ENCODE data around the gene EPHB3. TPM values are rescaled to one million over a fixed set of nuclear protein-coding genes. Genes with fewer than 3 reads are reported as not detected.

EPHB3 gene
- total and polyA plus RNA-seq, 4 donors: 0.14 to 1.8 (median 0.67) TPM

DNA sequence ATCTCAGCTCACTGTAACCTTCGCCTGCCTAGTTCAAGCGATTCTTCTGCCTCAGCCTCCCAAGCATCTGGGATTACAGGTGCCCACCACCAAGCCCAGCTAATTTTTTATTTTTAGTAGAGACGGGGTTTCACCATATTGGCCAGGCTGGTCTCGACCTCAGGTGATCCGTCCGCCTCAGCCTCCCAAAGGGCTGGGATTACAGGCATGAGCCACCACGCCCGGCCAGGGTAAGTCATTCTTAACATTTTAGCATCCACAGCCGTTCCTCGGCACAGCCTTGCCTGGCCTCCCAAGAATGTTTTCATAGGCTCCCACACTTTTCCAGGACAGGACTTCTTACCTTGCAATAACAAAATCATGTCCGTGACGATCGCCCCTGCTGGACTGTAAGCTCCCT is 8.7 kb upstream of the EPHB3 start:
- TF ChIP-seq ATF3 (IDR thresholded peaks at IDR 0.05) (no peak), CTCF (IDR thresholded peaks at IDR 0.05; ENCODE audit: low read depth, low read length, missing input control) (no peak), NR2F2 (IDR thresholded peaks at IDR 0.05) (no peak), RAD21 (IDR thresholded peaks at IDR 0.05) (no peak), EGR1 (IDR thresholded peaks at IDR 0.05; ENCODE audit: low read depth in 2 of 2) (no peak), FOXA1 (IDR thresholded peaks at IDR 0.05) (no peak), TAF1 (conservative IDR thresholded peaks at IDR 0.05) (no peak), HNF4A (conservative IDR thresholded peaks at IDR 0.05) (no peak), HNF4G (IDR thresholded peaks at IDR 0.05) (no peak)
- TF ChIP-seq, protein P1, sequence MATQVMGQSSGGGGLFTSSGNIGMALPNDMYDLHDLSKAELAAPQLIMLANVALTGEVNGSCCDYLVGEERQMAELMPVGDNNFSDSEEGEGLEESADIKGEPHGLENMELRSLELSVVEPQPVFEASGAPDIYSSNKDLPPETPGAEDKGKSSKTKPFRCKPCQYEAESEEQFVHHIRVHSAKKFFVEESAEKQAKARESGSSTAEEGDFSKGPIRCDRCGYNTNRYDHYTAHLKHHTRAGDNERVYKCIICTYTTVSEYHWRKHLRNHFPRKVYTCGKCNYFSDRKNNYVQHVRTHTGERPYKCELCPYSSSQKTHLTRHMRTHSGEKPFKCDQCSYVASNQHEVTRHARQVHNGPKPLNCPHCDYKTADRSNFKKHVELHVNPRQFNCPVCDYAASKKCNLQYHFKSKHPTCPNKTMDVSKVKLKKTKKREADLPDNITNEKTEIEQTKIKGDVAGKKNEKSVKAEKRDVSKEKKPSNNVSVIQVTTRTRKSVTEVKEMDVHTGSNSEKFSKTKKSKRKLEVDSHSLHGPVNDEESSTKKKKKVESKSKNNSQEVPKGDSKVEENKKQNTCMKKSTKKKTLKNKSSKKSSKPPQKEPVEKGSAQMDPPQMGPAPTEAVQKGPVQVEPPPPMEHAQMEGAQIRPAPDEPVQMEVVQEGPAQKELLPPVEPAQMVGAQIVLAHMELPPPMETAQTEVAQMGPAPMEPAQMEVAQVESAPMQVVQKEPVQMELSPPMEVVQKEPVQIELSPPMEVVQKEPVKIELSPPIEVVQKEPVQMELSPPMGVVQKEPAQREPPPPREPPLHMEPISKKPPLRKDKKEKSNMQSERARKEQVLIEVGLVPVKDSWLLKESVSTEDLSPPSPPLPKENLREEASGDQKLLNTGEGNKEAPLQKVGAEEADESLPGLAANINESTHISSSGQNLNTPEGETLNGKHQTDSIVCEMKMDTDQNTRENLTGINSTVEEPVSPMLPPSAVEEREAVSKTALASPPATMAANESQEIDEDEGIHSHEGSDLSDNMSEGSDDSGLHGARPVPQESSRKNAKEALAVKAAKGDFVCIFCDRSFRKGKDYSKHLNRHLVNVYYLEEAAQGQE (IDR thresholded peaks at IDR 0.05): no peak
- Histone ChIP-seq H3K36me3 (ENCODE audit: control insufficient read depth in 4 of 4, insufficient read depth in 3 of 4, low read depth in 1 of 4, low read length in 3 of 4) (no peaks in the 10 kb centered on the region), H3K9ac (ENCODE audit: low read depth in 1 of 2, low read length in 2 of 2) (no peak overlapping the region), H3K27ac (ENCODE audit: low read depth in 1 of 2, low read length in 2 of 2) (no peak overlapping the region), H3K4me3 (ENCODE audit: low read depth in 1 of 3, low read length in 3 of 3) (no peak overlapping the region), H3K27me3 (ENCODE audit: control insufficient read depth in 4 of 4, insufficient read depth in 4 of 4, low read length in 3 of 4) (peaks cover 0 to 6% (median 2%) of the 10 kb centered on the region in 4 donors), H3K9me3 (ENCODE audit: control insufficient read depth in 4 of 4, low read length in 3 of 4) (no peaks in the 10 kb centered on the region), H3K4me1 (ENCODE audit: control insufficient read depth in 4 of 4, insufficient read depth in 4 of 4, low read length in 3 of 4) (no peaks in the 10 kb centered on the region)
- 92% methylated on average over 13 of the region's 13 CpGs for WGBS
- no peak for DNase-seq (ENCODE audit: low spot score)

DNA sequence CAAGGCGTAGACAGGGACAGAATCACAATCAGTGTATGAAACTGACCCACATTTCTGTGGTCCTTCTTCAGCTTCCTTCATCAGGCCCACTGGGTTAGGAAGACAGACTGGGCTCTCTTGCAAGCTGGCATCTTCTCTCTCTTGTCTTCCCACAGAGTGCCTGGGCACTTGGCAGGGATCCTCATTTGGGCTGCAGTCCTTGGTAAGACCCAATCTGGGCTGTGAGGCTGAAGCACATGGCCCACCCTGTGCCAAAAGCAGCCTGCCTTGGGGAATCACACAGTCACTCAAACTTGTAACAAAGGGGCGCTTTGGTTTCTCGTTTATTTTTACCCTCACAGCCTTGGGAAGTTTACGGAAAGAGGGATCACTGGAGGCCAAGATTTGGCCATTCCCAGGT is 8.2 kb upstream of the EPHB3 start:
- H3K9ac ChIP-seq (ENCODE audit: low read depth in 1 of 2, low read length in 2 of 2): no peak overlapping the region
- TF ChIP-seq JUND (IDR thresholded peaks at IDR 0.05): no peak
- no peak for TF ChIP-seq YY1 (IDR thresholded peaks at IDR 0.05)
- no peak for TF ChIP-seq FOXA1 (IDR thresholded peaks at IDR 0.05)
- TF ChIP-seq HNF4G (IDR thresholded peaks at IDR 0.05): no peak
- TF ChIP-seq EGR1 (IDR thresholded peaks at IDR 0.05; ENCODE audit: low read depth in 2 of 2): no peak
- no peak for TF ChIP-seq RXRA (IDR thresholded peaks at IDR 0.05)
- TF ChIP-seq FOXA2 (IDR thresholded peaks at IDR 0.05): no peak
- no peak for TF ChIP-seq GABPA (IDR thresholded peaks at IDR 0.05 in 1 of 2, conservative IDR thresholded peaks at IDR 0.05 in 1 of 2)
- TF ChIP-seq, protein P2, sequence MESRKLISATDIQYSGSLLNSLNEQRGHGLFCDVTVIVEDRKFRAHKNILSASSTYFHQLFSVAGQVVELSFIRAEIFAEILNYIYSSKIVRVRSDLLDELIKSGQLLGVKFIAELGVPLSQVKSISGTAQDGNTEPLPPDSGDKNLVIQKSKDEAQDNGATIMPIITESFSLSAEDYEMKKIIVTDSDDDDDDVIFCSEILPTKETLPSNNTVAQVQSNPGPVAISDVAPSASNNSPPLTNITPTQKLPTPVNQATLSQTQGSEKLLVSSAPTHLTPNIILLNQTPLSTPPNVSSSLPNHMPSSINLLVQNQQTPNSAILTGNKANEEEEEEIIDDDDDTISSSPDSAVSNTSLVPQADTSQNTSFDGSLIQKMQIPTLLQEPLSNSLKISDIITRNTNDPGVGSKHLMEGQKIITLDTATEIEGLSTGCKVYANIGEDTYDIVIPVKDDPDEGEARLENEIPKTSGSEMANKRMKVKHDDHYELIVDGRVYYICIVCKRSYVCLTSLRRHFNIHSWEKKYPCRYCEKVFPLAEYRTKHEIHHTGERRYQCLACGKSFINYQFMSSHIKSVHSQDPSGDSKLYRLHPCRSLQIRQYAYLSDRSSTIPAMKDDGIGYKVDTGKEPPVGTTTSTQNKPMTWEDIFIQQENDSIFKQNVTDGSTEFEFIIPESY (IDR thresholded peaks at IDR 0.05): no peak
- no peak for TF ChIP-seq ATF3 (IDR thresholded peaks at IDR 0.05)
- TF ChIP-seq, protein P1 (IDR thresholded peaks at IDR 0.05): no peak
- no peak for TF ChIP-seq RAD21 (IDR thresholded peaks at IDR 0.05)
- no peak for TF ChIP-seq SP1 (IDR thresholded peaks at IDR 0.05)
- no peak for TF ChIP-seq NR2F2 (IDR thresholded peaks at IDR 0.05)
- no peak for TF ChIP-seq HNF4A (conservative IDR thresholded peaks at IDR 0.05)
- no peak for TF ChIP-seq MAX (IDR thresholded peaks at IDR 0.05)
- no peak for DNase-seq (ENCODE audit: low spot score)
- H3K27me3 ChIP-seq (ENCODE audit: control insufficient read depth in 4 of 4, insufficient read depth in 4 of 4, low read length in 3 of 4): peaks cover 0 to 9% (median 2%) of the 10 kb centered on the region in 4 donors
- H3K36me3 ChIP-seq (ENCODE audit: control insufficient read depth in 4 of 4, insufficient read depth in 3 of 4, low read depth in 1 of 4, low read length in 3 of 4): no peaks in the 10 kb centered on the region
- no peaks in the 10 kb centered on the region for H3K9me3 ChIP-seq (ENCODE audit: control insufficient read depth in 4 of 4, low read length in 3 of 4)
- no peaks in the 10 kb centered on the region for H3K4me1 ChIP-seq (ENCODE audit: control insufficient read depth in 4 of 4, insufficient read depth in 4 of 4, low read length in 3 of 4)
- no peak overlapping the region for H3K27ac ChIP-seq (ENCODE audit: low read depth in 1 of 2, low read length in 2 of 2)
- no peak overlapping the region for H3K4me3 ChIP-seq (ENCODE audit: low read depth in 1 of 3, low read length in 3 of 3)
- 82% methylated on average over 4 of the region's 4 CpGs for WGBS
